Activated CD4-positive, CD25-positive, alpha-beta regulatory T cell treated with anti-CD3 and anti-CD28 coated beads, Interleukin-2, amount 50 U/mL, for 24 hours (primary cell): ENCODE data around the gene SMAD7.
"Not testable (repeated sequence)": the region's sequence is repeated elsewhere in the genome, so short reads cannot be mapped to it uniquely, and the experiment has no call there.

ENCODE experiments used
- ATAC-seq, 2 donors: fragments of 150-1000 bp; cut with Tn5 transposase; one replicate each; pipeline ENCODE4 v1.10.0; 2021; ENCODE audit warnings: mild to moderate bottlenecking in 1 of 2, moderate library complexity in 1 of 2

SMAD7 gene

DNA sequence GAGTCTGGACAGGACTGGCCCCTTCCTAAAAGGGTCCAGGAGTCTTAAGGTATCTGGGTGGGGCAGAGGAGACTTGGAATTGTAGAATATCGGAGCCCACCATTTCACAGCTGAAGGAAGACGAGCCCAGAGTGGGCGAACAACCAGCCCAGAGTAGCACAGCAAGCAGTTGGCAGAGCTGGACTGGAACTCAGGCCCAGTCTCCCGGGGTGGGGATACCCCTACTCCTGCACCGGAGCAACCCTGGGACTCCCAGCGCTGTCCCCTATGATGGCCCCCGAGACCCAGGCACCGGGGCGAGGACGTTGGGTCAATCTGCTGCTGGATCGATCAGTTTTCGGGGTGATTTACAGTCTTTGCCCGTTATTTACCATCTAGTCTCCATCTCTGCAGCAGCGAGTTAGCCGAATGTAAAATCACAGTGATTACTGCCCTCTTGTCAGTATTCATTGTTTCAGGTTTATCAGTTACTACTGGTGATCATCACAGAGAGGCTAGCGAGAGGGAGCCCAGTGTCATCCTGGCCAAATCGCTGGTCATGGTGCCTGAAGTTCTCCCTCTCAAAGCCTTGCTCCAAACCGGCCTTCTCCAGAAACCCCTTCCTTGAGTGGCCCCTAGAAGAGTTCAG, 75.3 kb downstream of the SMAD7 start:
- no peak for ATAC-seq

DNA sequence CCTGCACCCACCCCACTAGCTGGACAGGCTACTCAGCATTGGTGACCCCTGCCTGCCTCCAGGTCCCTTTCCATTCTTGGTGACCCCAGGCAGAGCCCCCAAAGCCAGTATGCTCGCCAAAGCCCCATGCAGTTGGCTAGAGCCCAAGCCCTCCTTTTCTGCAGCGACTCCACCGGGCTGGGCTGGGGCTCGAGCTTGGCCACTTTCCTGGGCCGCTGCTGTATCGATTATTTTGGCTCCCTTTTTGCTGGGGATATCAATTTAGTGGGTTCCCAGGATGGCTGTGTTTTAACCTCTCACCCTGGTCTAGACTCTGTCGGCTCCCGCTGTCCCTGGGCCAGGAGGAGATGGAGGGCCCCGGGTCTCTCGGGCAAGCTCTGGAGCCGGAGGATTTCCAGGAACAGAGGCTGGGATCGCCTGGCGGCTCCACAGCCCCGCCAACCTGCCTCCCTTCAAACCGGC, 76.0 kb downstream of the SMAD7 start:
- no peak for ATAC-seq

- no peak for ATAC-seq
Measured at GRCh38 chr18:48874233-48874632, 76.5 kb downstream of the SMAD7 start.

- ATAC-seq = no peak
Measured at GRCh38 chr18:48872234-48873145, 78.3 kb downstream of the SMAD7 start.

DNA sequence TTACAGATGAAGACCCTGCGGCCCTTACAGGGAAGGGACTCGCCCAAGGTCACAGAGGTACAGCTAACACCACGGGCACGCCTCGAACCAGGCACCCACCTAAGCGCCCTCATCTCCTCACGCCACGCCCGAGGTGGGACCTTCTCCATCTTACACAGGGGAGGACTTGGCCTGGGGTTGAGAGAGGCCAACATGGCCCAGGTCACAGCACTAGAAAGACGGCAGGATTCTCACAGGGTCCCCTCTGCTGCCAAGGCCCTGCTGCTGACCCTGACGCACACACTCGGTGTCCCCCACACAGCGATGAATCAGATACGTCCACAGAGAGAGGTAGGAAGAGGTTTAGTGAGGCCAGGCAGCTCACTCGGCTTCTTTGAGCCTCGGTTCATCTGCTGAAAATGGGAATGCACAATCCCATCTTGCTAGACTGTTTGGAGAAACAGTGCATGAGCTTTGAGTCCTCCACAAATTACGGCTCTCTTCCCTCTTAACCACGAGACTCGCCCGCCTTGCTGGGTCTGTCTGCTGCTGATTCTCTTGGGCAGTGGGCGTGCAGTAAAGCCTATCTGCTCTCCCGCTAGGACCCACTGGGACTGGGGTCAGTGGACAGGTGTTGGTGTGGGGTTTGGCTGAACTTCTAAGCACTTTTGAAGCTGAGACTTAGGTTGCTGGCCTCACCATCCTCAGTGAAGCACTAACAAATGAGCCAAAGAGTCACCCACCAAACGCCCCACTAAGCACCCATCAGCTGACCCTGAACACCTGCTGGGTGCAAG, 79.2 kb downstream of the SMAD7 start:
- ATAC-seq = no peak

DNA sequence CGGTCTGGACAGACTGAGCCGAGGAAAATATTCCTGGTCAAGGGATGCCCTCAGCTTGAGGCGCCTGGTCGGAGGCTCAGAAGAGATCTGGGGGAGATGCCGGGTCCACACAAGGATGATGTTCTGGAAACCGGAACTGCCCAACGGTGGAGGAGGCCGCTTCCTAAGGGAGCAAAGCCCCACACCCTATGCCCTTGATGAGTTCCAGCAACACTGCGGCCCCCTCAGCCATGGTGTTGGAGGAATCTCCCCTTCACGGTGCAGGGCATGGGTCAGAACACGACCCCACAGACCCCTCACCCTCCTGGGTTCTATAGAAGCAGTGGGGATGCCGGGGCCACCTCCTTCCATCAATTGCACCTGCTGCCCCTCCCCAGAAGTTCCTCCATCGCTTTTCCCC, 79.8 kb downstream of the SMAD7 start:
- not testable (repeated sequence) for ATAC-seq
